SK-N-MC (cell line): Measurements from ENCODE around the gene KIN.
"Not testable (repeated sequence)": the region's sequence is repeated elsewhere in the genome, so short reads cannot be mapped to it uniquely, and the experiment has no call there.

Source experiments
- DNase-seq: peaks from one replicate; pipeline ENCODE4 v3.0.0-alpha.2; 2011; ENCODE audit warnings: low read depth, low spot score
- H3K27ac ChIP-seq: fragments of 200-600 bp; sonication (generic); 2 replicates; pipeline ENCODE4 v1.5.1; 2016; ENCODE audit warnings: mixed run types
- H3K36me3 ChIP-seq: fragments of 200-600 bp; sonication (generic); 2 replicates; pipeline ENCODE4 v1.6.1; 2017; ENCODE audit warnings: antibody characterized with exemption, low read length, mixed read lengths; ENCODE audit not compliant: insufficient read depth
- H3K4me3 ChIP-seq: fragments of 200-600 bp; sonication (generic); 2 replicates; pipeline ENCODE4 v1.5.1; 2016
- H3K9ac ChIP-seq: fragments of 200-600 bp; sonication (generic); 2 replicates; pipeline ENCODE4 v1.8.0; 2017; ENCODE audit warnings: mixed run types, mixed read lengths; ENCODE audit not compliant: insufficient read length
- H3K9me3 ChIP-seq: fragments of 200-600 bp; sonication (generic); 2 replicates; pipeline ENCODE4 v1.6.1; 2017; ENCODE audit warnings: low read depth, mild to moderate bottlenecking, antibody characterized with exemption, low read length, moderate library complexity, mixed read lengths
- EZH2 ChIP-seq: fragments of 200-600 bp; sonication (generic); IDR thresholded peaks from one replicate; pipeline ENCODE4 v1.6.1; 2017; ENCODE audit warnings: antibody characterized with exemption
- FOXP2 ChIP-seq: optimal IDR thresholded peaks from 2 replicates; pipeline ENCODE3; 2011; ENCODE audit warnings: mild to moderate bottlenecking, moderate library complexity; ENCODE audit not compliant: insufficient read depth; ENCODE audit errors: extremely low read length, control extremely low read depth
- POLR2AphosphoS5 ChIP-seq: IDR thresholded peaks from 2 replicates; pipeline ENCODE4 v1.6.1; 2012; ENCODE audit warnings: mild to moderate bottlenecking, low read depth, low read length, borderline replicate concordance

The KIN gene

GRCh38 chr10:7766241-7766640, 21.6 kb downstream of the KIN start:
- no peak overlapping the region for H3K9ac ChIP-seq
- H3K9me3 ChIP-seq: no peaks in the 10 kb centered on the region
- TF ChIP-seq FOXP2: no peak
- TF ChIP-seq EZH2: no peak
- no peak for TF ChIP-seq POLR2AphosphoS5
- H3K4me3 ChIP-seq: no peak overlapping the region
- no peak for DNase-seq
- no peak overlapping the region for H3K27ac ChIP-seq
- peaks cover 10% of the 10 kb centered on the region for H3K36me3 ChIP-seq

- H3K4me3 ChIP-seq: no peak overlapping the region
- H3K9ac ChIP-seq: no peak overlapping the region
- no peak overlapping the region for H3K27ac ChIP-seq
- H3K9me3 ChIP-seq: no peaks in the 10 kb centered on the region
- H3K36me3 ChIP-seq: peaks cover 13% of the 10 kb centered on the region
- no peak for DNase-seq
- TF ChIP-seq POLR2AphosphoS5 (no peak), EZH2 (no peak), FOXP2 (no peak)
Measured at GRCh38 chr10:7763929-7764328, 23.9 kb downstream of the KIN start.

GRCh38 chr10:7756360-7756992, 31.3 kb downstream of the KIN start:
- H3K36me3 ChIP-seq: peaks cover 38% of the 10 kb centered on the region
- H3K9ac ChIP-seq: no peak overlapping the region

GRCh38 chr10:7755103-7755502, 32.7 kb downstream of the KIN start:
- H3K9me3 ChIP-seq: no peaks in the 10 kb centered on the region
- no peak overlapping the region for H3K27ac ChIP-seq
- no peak overlapping the region for H3K9ac ChIP-seq
- peaks cover 38% of the 10 kb centered on the region for H3K36me3 ChIP-seq
- DNase-seq: no peak
- H3K4me3 ChIP-seq: no peak overlapping the region
- no peak for TF ChIP-seq POLR2AphosphoS5
- no peak for TF ChIP-seq EZH2
- TF ChIP-seq FOXP2: no peak

More at GRCh38 chr10:7756360-7756992, 31.3 kb downstream of the KIN start:
- DNase-seq: no peak
- Histone ChIP-seq H3K27ac (no peak overlapping the region), H3K9me3 (no peaks in the 10 kb centered on the region), H3K4me3 (no peak overlapping the region)
- TF ChIP-seq POLR2AphosphoS5: no peak
- no peak for TF ChIP-seq EZH2
- no peak for TF ChIP-seq FOXP2

GRCh38 chr10:7752251-7752650, 35.5 kb downstream of the KIN start:
- no peak overlapping the region for H3K9ac ChIP-seq
- no peaks in the 10 kb centered on the region for H3K9me3 ChIP-seq
- DNase-seq: no peak
- no peak overlapping the region for H3K27ac ChIP-seq
- TF ChIP-seq FOXP2 (no peak), POLR2AphosphoS5 (no peak), EZH2 (no peak)
- no peak overlapping the region for H3K4me3 ChIP-seq
- peaks cover 32% of the 10 kb centered on the region for H3K36me3 ChIP-seq

- Histone ChIP-seq H3K4me3 (no peak overlapping the region), H3K9me3 (no peaks in the 10 kb centered on the region), H3K27ac (no peak overlapping the region), H3K9ac (no peak overlapping the region), H3K36me3 (peaks cover 16% of the 10 kb centered on the region)
- DNase-seq: no peak
- no peak for TF ChIP-seq EZH2
- no peak for TF ChIP-seq POLR2AphosphoS5
- no peak for TF ChIP-seq FOXP2
Measured at GRCh38 chr10:7750222-7750621, 37.6 kb downstream of the KIN start.

GRCh38 chr10:7748637-7749036, 39.2 kb downstream of the KIN start:
- not testable (repeated sequence) for H3K4me3 ChIP-seq, DNase-seq, H3K9ac ChIP-seq, H3K27ac ChIP-seq, H3K9me3 ChIP-seq
- peaks cover 12% of the 10 kb centered on the region for H3K36me3 ChIP-seq

- H3K36me3 ChIP-seq: no peaks in the 10 kb centered on the region
Measured at GRCh38 chr10:7744307-7744706, 43.5 kb downstream of the KIN start.

More at GRCh38 chr10:7744307-7744706, 43.5 kb downstream of the KIN start:
- Histone ChIP-seq H3K27ac (no peak overlapping the region), H3K9ac (no peak overlapping the region), H3K4me3 (no peak overlapping the region), H3K9me3 (no peaks in the 10 kb centered on the region)
- DNase-seq: no peak
- TF ChIP-seq EZH2 (no peak), POLR2AphosphoS5 (no peak), FOXP2 (no peak)
